ENCODE data around the gene TBC1D3B.
"Not testable (repeated sequence)": the region's sequence is repeated elsewhere in the genome, so short reads cannot be mapped to it uniquely, and the experiment has no call there.

Gene TBC1D3B

DNA sequence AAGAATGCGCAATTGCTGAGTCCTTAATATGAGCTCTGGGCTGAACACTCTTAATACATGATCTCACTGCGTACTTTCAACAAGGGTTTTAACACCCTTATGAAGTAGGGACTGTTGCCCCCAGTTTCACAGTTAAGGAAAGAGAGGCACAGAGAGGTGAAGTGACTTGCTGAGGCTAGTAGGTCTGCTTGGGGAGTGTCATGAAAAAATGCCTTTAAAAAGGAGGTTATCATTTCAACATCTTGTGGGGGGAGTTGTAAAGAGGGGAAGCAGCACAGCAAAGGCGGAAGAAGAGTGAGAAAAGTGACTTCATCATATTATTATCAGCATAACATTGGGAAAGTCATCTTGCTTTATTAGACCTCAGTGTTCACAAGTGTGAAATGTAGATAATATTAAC, 36.5 kb upstream of the TBC1D3B start:
- Histone ChIP-seq H3K4me3 (ENCODE audit: low read length in 2 of 2) (no peak overlapping the region), H2BK120ac (ENCODE audit: low read depth, low read length) (no peak overlapping the region), H3K23ac (ENCODE audit: low read depth, low read length, poor library complexity) (no peak overlapping the region), H3K18ac (ENCODE audit: low read length) (no peak overlapping the region), H4K8ac (ENCODE audit: low read depth, low read length) (no peak overlapping the region), H4K91ac (ENCODE audit: low read depth, low read length, poor library complexity) (no peak overlapping the region), H2AFZ (ENCODE audit: low read length) (no peak overlapping the region), H3K79me1 (ENCODE audit: low read depth, low read length) (no peaks in the 10 kb centered on the region), H2BK5ac (ENCODE audit: low read length) (no peak overlapping the region), H3K4me2 (ENCODE audit: insufficient read depth, low read length, poor library complexity, severe bottlenecking) (no peak overlapping the region), H3K14ac (ENCODE audit: low read length) (no peak overlapping the region), H3K27me3 (ENCODE audit: control insufficient read depth in 3 of 3, insufficient read depth in 3 of 3, low read depth in 1 of 3, low read length in 3 of 3) (peaks cover 0 to 8% (median 0%) of the 10 kb centered on the region in 3 experiments), H3K36me3 (replicated peaks in 1 of 2; ENCODE audit: control insufficient read depth in 2 of 2, insufficient read depth in 2 of 2, low read length in 2 of 2) (no peaks in the 10 kb centered on the region), H3K9me3 (replicated peaks in 1 of 2; ENCODE audit: control insufficient read depth in 2 of 2, insufficient read depth in 1 of 2, low read depth in 1 of 2, low read length in 2 of 2) (no peaks in the 10 kb centered on the region), H3K27ac (replicated peaks; ENCODE audit: low read length) (no peak overlapping the region), H2BK15ac (ENCODE audit: low read length) (no peak overlapping the region), H3K4me1 (ENCODE audit: control insufficient read depth in 2 of 2, insufficient read depth in 1 of 2, low read depth in 1 of 2, low read length in 2 of 2) (peaks cover 4 to 7% of the 10 kb centered on the region in 2 donors), H3K4ac (ENCODE audit: low read length) (no peak overlapping the region), H3K9ac (ENCODE audit: low read depth, low read length, poor library complexity) (no peak overlapping the region), H2AK5ac (ENCODE audit: low read depth, low read length) (no peak overlapping the region), H2BK12ac (ENCODE audit: low read length) (no peak overlapping the region)
- DNase-seq (ENCODE audit: low spot score): no peak
- no CpG with 5 or more reads among the region's 3 CpGs for WGBS, 2 donors (ENCODE audit: extremely low coverage in 2 of 2, insufficient read length in 2 of 2, insufficient replicate concordance in 1 of 2)

DNA sequence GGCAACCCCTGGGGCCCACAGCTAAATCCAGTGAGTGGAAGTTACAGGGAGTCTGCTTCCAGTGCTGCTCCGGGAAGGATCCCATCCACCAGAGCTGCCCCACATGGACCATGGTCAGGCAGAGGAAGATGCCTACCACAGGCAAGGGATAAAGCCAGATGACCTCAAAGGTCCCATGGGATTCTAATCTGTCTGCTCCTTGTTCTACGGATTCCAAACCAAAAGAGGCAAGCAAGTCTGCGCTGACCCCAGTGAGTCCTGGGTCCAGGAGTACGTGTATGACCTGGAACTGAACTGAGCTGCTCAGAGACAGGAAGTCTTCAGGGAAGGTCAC, 35.8 kb upstream of the TBC1D3B start:
- H2BK5ac ChIP-seq (ENCODE audit: low read length): no peak overlapping the region
- no peak overlapping the region for H3K4me2 ChIP-seq (ENCODE audit: insufficient read depth, low read length, poor library complexity, severe bottlenecking)
- H3K9ac ChIP-seq (ENCODE audit: low read depth, low read length, poor library complexity): no peak overlapping the region
- H2AK5ac ChIP-seq (ENCODE audit: low read depth, low read length): no peak overlapping the region
- H3K14ac ChIP-seq (ENCODE audit: low read length): no peak overlapping the region
- H2BK15ac ChIP-seq (ENCODE audit: low read length): no peak overlapping the region
- no peak overlapping the region for H3K4ac ChIP-seq (ENCODE audit: low read length)
- no peaks in the 10 kb centered on the region for H3K79me1 ChIP-seq (ENCODE audit: low read depth, low read length)
- no peak for DNase-seq (ENCODE audit: low spot score)
- no peak overlapping the region for H2BK120ac ChIP-seq (ENCODE audit: low read depth, low read length)
- H3K4me1 ChIP-seq (ENCODE audit: control insufficient read depth in 2 of 2, insufficient read depth in 1 of 2, low read depth in 1 of 2, low read length in 2 of 2): peaks cover 4 to 7% of the 10 kb centered on the region in 2 donors
- H2BK12ac ChIP-seq (ENCODE audit: low read length): no peak overlapping the region
- no peak overlapping the region for H3K18ac ChIP-seq (ENCODE audit: low read length)
- no peak overlapping the region for H4K91ac ChIP-seq (ENCODE audit: low read depth, low read length, poor library complexity)
- WGBS, 2 donors (ENCODE audit: extremely low coverage in 2 of 2, insufficient read length in 2 of 2, insufficient replicate concordance in 1 of 2): no CpG with 5 or more reads among the region's 4 CpGs
- H3K27ac ChIP-seq (replicated peaks; ENCODE audit: low read length): no peak overlapping the region
- no peaks in the 10 kb centered on the region for H3K36me3 ChIP-seq (replicated peaks in 1 of 2; ENCODE audit: control insufficient read depth in 2 of 2, insufficient read depth in 2 of 2, low read length in 2 of 2)
- no peak overlapping the region for H3K4me3 ChIP-seq (ENCODE audit: low read length in 2 of 2)
- H2AFZ ChIP-seq (ENCODE audit: low read length): no peak overlapping the region
- H3K9me3 ChIP-seq (replicated peaks in 1 of 2; ENCODE audit: control insufficient read depth in 2 of 2, insufficient read depth in 1 of 2, low read depth in 1 of 2, low read length in 2 of 2): no peaks in the 10 kb centered on the region
- H4K8ac ChIP-seq (ENCODE audit: low read depth, low read length): no peak overlapping the region
- H3K27me3 ChIP-seq (ENCODE audit: control insufficient read depth in 3 of 3, insufficient read depth in 3 of 3, low read depth in 1 of 3, low read length in 3 of 3): peaks cover 0 to 8% (median 0%) of the 10 kb centered on the region in 3 experiments
- no peak overlapping the region for H3K23ac ChIP-seq (ENCODE audit: low read depth, low read length, poor library complexity)

DNA sequence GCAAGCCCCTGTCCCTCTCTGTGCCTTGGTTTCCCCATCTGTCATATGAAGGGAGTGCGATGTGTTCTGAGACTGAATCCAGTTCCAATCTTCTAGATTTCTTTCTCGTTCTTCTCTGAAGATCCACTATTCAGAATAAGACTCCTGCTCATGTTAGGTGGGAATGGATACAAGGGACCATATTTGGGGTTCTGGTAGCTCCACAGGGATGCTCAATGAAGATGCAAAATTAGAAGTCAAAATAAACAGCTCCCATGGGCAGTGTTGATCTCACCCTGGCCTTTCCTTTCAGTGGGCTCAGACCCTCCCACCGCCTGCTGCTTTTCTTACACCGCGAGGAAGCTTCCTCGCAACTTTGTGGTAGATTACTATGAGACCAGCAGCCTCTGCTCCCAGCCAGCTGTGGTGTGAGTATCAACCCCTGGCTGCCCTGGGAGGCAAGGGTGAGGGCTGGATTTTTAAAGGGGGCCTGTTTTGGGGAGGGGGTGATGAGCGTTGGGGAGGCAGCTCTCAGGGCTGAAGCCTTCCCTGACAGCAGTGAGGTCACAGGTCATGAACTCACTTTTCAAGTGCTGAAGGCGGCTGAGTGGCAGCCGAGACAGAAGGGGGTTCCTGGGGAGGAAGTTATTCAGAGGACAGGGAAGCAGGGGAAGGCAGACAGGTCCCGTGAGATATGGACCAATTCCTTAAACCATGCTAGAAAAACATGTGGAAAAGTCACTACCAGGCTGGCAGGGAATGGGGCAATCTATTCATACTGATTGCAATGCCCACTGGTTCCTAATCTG, 35.2 kb upstream of the TBC1D3B start:
- not testable (repeated sequence) for H3K9ac ChIP-seq (ENCODE audit: low read depth, low read length, poor library complexity); H3K27me3 ChIP-seq (ENCODE audit: control insufficient read depth in 3 of 3, insufficient read depth in 3 of 3, low read depth in 1 of 3, low read length in 3 of 3); H3K4me1 ChIP-seq (ENCODE audit: control insufficient read depth in 2 of 2, insufficient read depth in 1 of 2, low read depth in 1 of 2, low read length in 2 of 2); H4K91ac ChIP-seq (ENCODE audit: low read depth, low read length, poor library complexity); H3K27ac ChIP-seq (replicated peaks; ENCODE audit: low read length); H3K9me3 ChIP-seq (replicated peaks in 1 of 2; ENCODE audit: control insufficient read depth in 2 of 2, insufficient read depth in 1 of 2, low read depth in 1 of 2, low read length in 2 of 2); H3K79me1 ChIP-seq (ENCODE audit: low read depth, low read length); H2BK120ac ChIP-seq (ENCODE audit: low read depth, low read length); H2BK5ac ChIP-seq (ENCODE audit: low read length); H2BK15ac ChIP-seq (ENCODE audit: low read length); H3K4me3 ChIP-seq (ENCODE audit: low read length in 2 of 2); H3K36me3 ChIP-seq (replicated peaks in 1 of 2; ENCODE audit: control insufficient read depth in 2 of 2, insufficient read depth in 2 of 2, low read length in 2 of 2); H3K4ac ChIP-seq (ENCODE audit: low read length); H3K4me2 ChIP-seq (ENCODE audit: insufficient read depth, low read length, poor library complexity, severe bottlenecking); H4K8ac ChIP-seq (ENCODE audit: low read depth, low read length); DNase-seq (ENCODE audit: low spot score); H2AK5ac ChIP-seq (ENCODE audit: low read depth, low read length); H3K14ac ChIP-seq (ENCODE audit: low read length); H2BK12ac ChIP-seq (ENCODE audit: low read length); H3K23ac ChIP-seq (ENCODE audit: low read depth, low read length, poor library complexity); H3K18ac ChIP-seq (ENCODE audit: low read length)
- H2AFZ ChIP-seq (ENCODE audit: low read length): peak overlapping the region; percentile 38
- WGBS, 2 donors (ENCODE audit: extremely low coverage in 2 of 2, insufficient read length in 2 of 2, insufficient replicate concordance in 1 of 2): no CpG with 5 or more reads among the region's 10 CpGs

- H3K9me3 ChIP-seq (replicated peaks in 1 of 2; ENCODE audit: control insufficient read depth in 2 of 2, insufficient read depth in 1 of 2, low read depth in 1 of 2, low read length in 2 of 2); H3K27me3 ChIP-seq (ENCODE audit: control insufficient read depth in 3 of 3, insufficient read depth in 3 of 3, low read depth in 1 of 3, low read length in 3 of 3); DNase-seq (ENCODE audit: low spot score): not testable (repeated sequence)
Measured at GRCh38 chr17:36210439-36211211, 34.2 kb upstream of the TBC1D3B start, which contains the start of gene CCL4L2. Gene CCL4L2 (plus strand): TSS chr17:36211063.

More at GRCh38 chr17:36210439-36211211, 34.2 kb upstream of the TBC1D3B start, which contains the start of gene CCL4L2:
- H4K91ac ChIP-seq (ENCODE audit: low read depth, low read length, poor library complexity); H3K14ac ChIP-seq (ENCODE audit: low read length); H2AK5ac ChIP-seq (ENCODE audit: low read depth, low read length); H3K4ac ChIP-seq (ENCODE audit: low read length); H3K23ac ChIP-seq (ENCODE audit: low read depth, low read length, poor library complexity); H4K8ac ChIP-seq (ENCODE audit: low read depth, low read length); H3K36me3 ChIP-seq (replicated peaks in 1 of 2; ENCODE audit: control insufficient read depth in 2 of 2, insufficient read depth in 2 of 2, low read length in 2 of 2); H3K27ac ChIP-seq (replicated peaks; ENCODE audit: low read length); H3K4me1 ChIP-seq (ENCODE audit: control insufficient read depth in 2 of 2, insufficient read depth in 1 of 2, low read depth in 1 of 2, low read length in 2 of 2); H3K79me1 ChIP-seq (ENCODE audit: low read depth, low read length); H2BK12ac ChIP-seq (ENCODE audit: low read length); H3K4me2 ChIP-seq (ENCODE audit: insufficient read depth, low read length, poor library complexity, severe bottlenecking); H2BK5ac ChIP-seq (ENCODE audit: low read length); H2BK15ac ChIP-seq (ENCODE audit: low read length); H2BK120ac ChIP-seq (ENCODE audit: low read depth, low read length); H3K4me3 ChIP-seq (ENCODE audit: low read length in 2 of 2); H3K9ac ChIP-seq (ENCODE audit: low read depth, low read length, poor library complexity); H3K18ac ChIP-seq (ENCODE audit: low read length): not testable (repeated sequence)
- H2AFZ ChIP-seq (ENCODE audit: low read length): peak within 1 kb of the TSS; percentile 38
- WGBS, 2 donors (ENCODE audit: extremely low coverage in 2 of 2, insufficient read length in 2 of 2, insufficient replicate concordance in 1 of 2): no CpG with 5 or more reads among the region's 7 CpGs
